Sigmoid colon (tissue), 7 donors: ENCODE results near the gene ABCC6. TPM values are rescaled to one million over a fixed set of nuclear protein-coding genes. Genes with fewer than 3 reads are reported as not detected.

Source experiments
- DNase-seq: peaks from one replicate; pipeline ENCODE4 v3.0.0-alpha.2; 2019
- H3K27ac ChIP-seq, 4 donors: fragments of 200-600 bp; sonication (generic); one replicate each; pipeline ENCODE4 v1.5.1; 2016 to 2019; ENCODE audit warnings: mild to moderate bottlenecking in 1 of 4
- H3K27me3 ChIP-seq, 3 donors: fragments of 200-600 bp; sonication (generic); one replicate each; pipeline ENCODE4 v1.5.1; 2019; ENCODE audit warnings: mild to moderate bottlenecking in 1 of 3
- H3K36me3 ChIP-seq, 4 donors: fragments of 200-600 bp; sonication (generic); one replicate each; pipeline ENCODE4 v1.5.1; 2016 to 2019
- H3K4me1 ChIP-seq, 4 donors: fragments of 200-600 bp; sonication (generic); one replicate each; pipeline ENCODE4 v1.5.1; 2017 to 2019
- H3K4me3 ChIP-seq, 4 donors: fragments of 200-600 bp; sonication (generic); one replicate each; pipeline ENCODE4 v1.5.1; 2017 to 2019; ENCODE audit warnings: mild to moderate bottlenecking in 2 of 4, moderate library complexity in 1 of 4
- H3K9me3 ChIP-seq, 4 donors: fragments of 200-600 bp in 3 of 4; sonication (generic) in 3 of 4; one replicate each; pipeline versions ENCODE4 v1.5.1 to v1.6.1; 2013 to 2019
- CTCF ChIP-seq, 4 experiments: fragments of 450-650 bp in 3 of 4; fragments of 200-600 bp in 1 of 4; IDR thresholded peaks; one replicate each; pipeline ENCODE4 v1.5.1; 2016 to 2019; ENCODE audit warnings: antibody characterized with exemption in 4 of 4, mild to moderate bottlenecking in 3 of 4, moderate library complexity in 2 of 4
- EP300 ChIP-seq, 4 donors: sonication (generic); formaldehyde crosslinking; IDR thresholded peaks; one replicate each; pipeline ENCODE4 v1.6.1; 2017; ENCODE audit warnings: antibody characterized with exemption in 4 of 4
- POLR2A ChIP-seq, 2 donors: fragments of 450-650 bp; IDR thresholded peaks; one replicate each; pipeline ENCODE4 v1.6.1; 2016; ENCODE audit warnings: antibody characterized with exemption in 2 of 2, mild to moderate bottlenecking in 2 of 2, moderate library complexity in 2 of 2
- POLR2AphosphoS5 ChIP-seq, 4 donors: sonication (generic); formaldehyde crosslinking; IDR thresholded peaks; one replicate each; pipeline ENCODE4 v1.6.1; 2017; ENCODE audit warnings: antibody characterized with exemption in 4 of 4
- WGBS, 2 donors: extraction: QIAGEN DNeasy Blood & Tissue Kit; methylation state at CpG; one replicate each; pipeline ENCODE4 v1.1.7; 2013; 5-methylcytosine and 5-hydroxymethylcytosine counted together
- intact Hi-C: fragments of 100-400 bp; cut with DNase I; formaldehyde crosslinking; loops from one replicate; pipeline ENCODE4 v1.15.1; 2023
- polyA plus RNA-seq, 3 donors: library from polyadenylated mRNA; stranded (reverse); fragments of 200-250 nt; gene quantifications; one replicate each; pipeline ENCODE4 v1.2.3, GENCODE V29; 2013
- total RNA-seq, 4 donors: library from RNA; depleted of rRNA; stranded (reverse); fragments of >200 nt; gene quantifications; one replicate each; pipeline ENCODE4 v1.1.0, GENCODE V29; 2016
- donor health status: healthy with polysubstance abuse.
- donor health status: Bipolar disorder and iron deficiency.
- donor health status: healthy.

Gene ABCC6
- total and polyA plus RNA-seq, 7 donors, result 0.66 to 22.2 (median 4.6) TPM; not detected in 1

GRCh38 chr16:16143931-16144330 is 79.4 kb downstream of the ABCC6 start:
- 93 to 95% methylated on average over 8 of the region's 8 CpGs for WGBS, 2 donors
- peaks cover 0 to 41% (median 11%) of the 10 kb centered on the region in 4 donors for H3K4me1 ChIP-seq
- intact Hi-C loops, result no loop called here

DNA sequence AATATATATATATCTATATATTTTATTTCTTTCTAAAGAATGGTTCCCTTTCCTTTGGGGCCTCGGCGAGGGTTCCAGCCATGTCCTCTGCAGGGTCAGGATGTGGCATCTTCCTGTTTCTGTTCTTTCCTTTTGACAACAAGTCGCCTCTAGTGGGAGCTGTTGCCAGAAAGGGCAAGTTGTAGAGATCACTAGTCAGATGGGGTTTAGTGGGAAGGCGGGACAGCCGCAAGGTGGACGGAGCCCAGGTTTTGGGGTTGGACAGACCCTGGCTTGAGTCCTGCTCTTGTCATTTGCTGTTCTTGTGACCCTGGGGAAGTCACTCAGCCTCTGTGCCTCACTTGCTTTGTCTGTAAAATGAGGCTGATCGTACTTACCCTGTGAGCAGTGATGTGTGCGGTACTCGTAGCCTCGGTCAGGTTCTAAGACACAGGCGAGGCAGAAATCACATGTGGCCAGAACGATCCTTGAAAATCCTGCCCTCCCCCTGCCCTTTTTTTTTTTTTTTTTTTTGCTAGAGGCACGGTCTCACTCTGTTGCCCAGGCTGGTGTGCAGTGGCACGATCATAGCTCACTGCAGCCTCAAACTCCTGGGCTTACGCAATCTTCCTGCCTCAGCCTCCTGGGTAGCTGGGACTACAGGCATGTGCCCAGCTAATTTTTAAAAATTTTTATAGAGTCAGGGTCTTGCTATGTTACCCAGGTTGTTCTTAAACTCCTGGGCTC is 80.1 kb downstream of the ABCC6 start:
- intact Hi-C loops, result no loop called here
- WGBS, 2 donors, result 88 to 93% methylated on average over 15 of the region's 15 CpGs
- TF ChIP-seq EP300 (IDR thresholded peaks at IDR 0.05) (no peak), POLR2A (IDR thresholded peaks at IDR 0.05) (no peak), CTCF (IDR thresholded peaks at IDR 0.05) (peak in 2 of 4 experiments; percentile 14 to 27)
- Histone ChIP-seq H3K27me3 (no peaks in the 10 kb centered on the region), H3K27ac (peak overlapping the region in 1 of 4 donors; percentile 62), H3K36me3 (peaks cover 19 to 55% (median 35%) of the 10 kb centered on the region in 4 donors), H3K4me1 (peaks cover 0 to 34% (median 6%) of the 10 kb centered on the region in 4 donors), H3K9me3 (no peaks in the 10 kb centered on the region), H3K4me3 (no peak overlapping the region)
- no peak for DNase-seq

More at GRCh38 chr16:16143931-16144330, 79.4 kb downstream of the ABCC6 start:
- no peaks in the 10 kb centered on the region for H3K27me3 ChIP-seq
- H3K4me3 ChIP-seq, result no peak overlapping the region
- peak overlapping the region in 1 of 4 donors; percentile 35 for H3K27ac ChIP-seq
- peaks cover 16 to 48% (median 28%) of the 10 kb centered on the region in 4 donors for H3K36me3 ChIP-seq
- no peaks in the 10 kb centered on the region for H3K9me3 ChIP-seq
- DNase-seq, result no peak
- TF ChIP-seq POLR2AphosphoS5 (IDR thresholded peaks at IDR 0.05) (no peak), POLR2A (IDR thresholded peaks at IDR 0.05) (no peak), CTCF (IDR thresholded peaks at IDR 0.05) (no peak), EP300 (IDR thresholded peaks at IDR 0.05) (no peak)

DNA sequence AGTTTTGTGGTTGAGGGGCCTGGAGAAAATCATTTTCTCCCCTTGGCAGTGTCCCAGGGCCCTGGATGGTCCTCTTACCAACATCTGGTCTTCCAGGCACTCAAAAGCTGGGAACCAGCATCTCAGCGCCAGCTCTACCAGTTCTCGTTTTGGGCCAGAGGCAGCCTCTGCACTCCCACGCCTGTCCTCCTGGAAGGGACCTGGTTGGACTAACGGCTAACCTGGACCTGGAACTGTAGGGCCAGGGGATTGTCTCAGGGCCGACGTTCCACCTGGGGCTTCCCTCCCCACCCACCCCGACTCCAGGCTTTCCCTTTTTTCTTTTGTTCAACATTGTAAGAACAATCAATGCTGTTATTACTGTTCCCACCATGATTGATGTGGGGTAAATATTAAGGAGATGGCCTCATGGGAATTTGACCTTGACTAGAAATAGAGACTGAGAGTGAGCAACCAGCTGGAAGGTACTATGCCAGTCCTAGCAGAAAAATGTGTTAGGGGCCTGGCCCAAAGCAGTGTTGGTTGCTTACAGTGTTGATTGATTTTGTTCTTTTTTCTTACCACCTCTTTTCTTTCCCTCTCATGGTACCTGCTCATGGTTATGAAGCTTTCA is 81.4 kb downstream of the ABCC6 start:
- WGBS, 2 donors, result 81 to 93% methylated on average over 7 of the region's 7 CpGs
- Histone ChIP-seq H3K27ac (peak overlapping the region in 3 of 4 donors; percentile 16 to 68 (median 62)), H3K27me3 (no peaks in the 10 kb centered on the region), H3K9me3 (no peaks in the 10 kb centered on the region), H3K36me3 (peaks cover 21 to 68% (median 46%) of the 10 kb centered on the region in 4 donors), H3K4me3 (no peak overlapping the region), H3K4me1 (peaks cover 0 to 27% (median 4%) of the 10 kb centered on the region in 4 donors)
- no peak for TF ChIP-seq CTCF (IDR thresholded peaks at IDR 0.05)
- no peak for TF ChIP-seq POLR2AphosphoS5 (IDR thresholded peaks at IDR 0.05)
- TF ChIP-seq EP300 (IDR thresholded peaks at IDR 0.05), result no peak
- TF ChIP-seq POLR2A (IDR thresholded peaks at IDR 0.05), result no peak
- no peak for DNase-seq
- intact Hi-C loops, result no loop called here

GRCh38 chr16:16141141-16141540 is 82.2 kb downstream of the ABCC6 start:
- WGBS, 2 donors, result 95 to 97% methylated on average over 11 of the region's 11 CpGs
- no peak for TF ChIP-seq POLR2AphosphoS5 (IDR thresholded peaks at IDR 0.05)
- TF ChIP-seq POLR2A (IDR thresholded peaks at IDR 0.05), result no peak
- TF ChIP-seq CTCF (IDR thresholded peaks at IDR 0.05), result no peak
- TF ChIP-seq EP300 (IDR thresholded peaks at IDR 0.05), result no peak
- DNase-seq, result no peak
- no peak overlapping the region for H3K4me3 ChIP-seq
- no peaks in the 10 kb centered on the region for H3K9me3 ChIP-seq
- H3K36me3 ChIP-seq, result peaks cover 29 to 76% (median 53%) of the 10 kb centered on the region in 4 donors
- no peaks in the 10 kb centered on the region for H3K27me3 ChIP-seq
- peaks cover 0 to 19% (median 4%) of the 10 kb centered on the region in 4 donors for H3K4me1 ChIP-seq
- H3K27ac ChIP-seq, result peak overlapping the region in 3 of 4 donors; percentile 16 to 68 (median 62)
- intact Hi-C loops, result no loop called here
